Esophagus muscularis mucosa (tissue), 4 donors: ENCODE data around the gene PXDN. TPM values are rescaled to one million over a fixed set of nuclear protein-coding genes. Genes with fewer than 3 reads are reported as not detected.

Experiments used
- DNase-seq: peaks from one replicate; pipeline ENCODE4 v3.0.0-alpha.2; 2017; ENCODE audit errors: extremely low spot score
- H3K27ac ChIP-seq, 4 donors: fragments of 200-600 bp; sonication (generic); replicated peaks in 1 of 4; 1 replicate in 3 of 4; 2 replicates in 1 of 4; pipeline ENCODE4 v1.5.1; 2016 to 2019; ENCODE audit warnings: mild to moderate bottlenecking in 1 of 4
- H3K27me3 ChIP-seq, 4 donors: fragments of 200-600 bp; sonication (generic); one replicate each; pipeline versions ENCODE4 v1.5.1 to v1.6.0; 2016 to 2019
- H3K36me3 ChIP-seq, 4 donors: fragments of 200-600 bp; sonication (generic); one replicate each; pipeline ENCODE4 v1.5.1; 2016 to 2019
- H3K4me1 ChIP-seq, 4 donors: fragments of 200-600 bp; sonication (generic); one replicate each; pipeline ENCODE4 v1.5.1; 2016 to 2019
- H3K4me3 ChIP-seq, 4 donors: fragments of 200-600 bp; sonication (generic); 1 replicate in 2 of 4; 2 replicates in 2 of 4; pipeline ENCODE4 v1.5.1; 2016 to 2019; ENCODE audit warnings: mild to moderate bottlenecking in 4 of 4, moderate library complexity in 1 of 4
- H3K9me3 ChIP-seq, 4 donors: fragments of 200-600 bp; sonication (generic); 1 replicate in 3 of 4; 2 replicates in 1 of 4; pipeline ENCODE4 v1.5.1; 2016 to 2019
- EP300 ChIP-seq: sonication (generic); formaldehyde crosslinking; IDR thresholded peaks from one replicate; pipeline ENCODE4 v1.6.1; 2017; ENCODE audit warnings: antibody characterized with exemption
- POLR2A ChIP-seq: fragments of 450-650 bp; IDR thresholded peaks from one replicate; pipeline ENCODE4 v1.6.1; 2017; ENCODE audit warnings: antibody characterized with exemption, moderate library complexity, mild to moderate bottlenecking, low read depth
- POLR2AphosphoS5 ChIP-seq, 2 donors: sonication (generic); formaldehyde crosslinking; IDR thresholded peaks; one replicate each; pipeline ENCODE4 v1.6.1; 2017; ENCODE audit warnings: antibody characterized with exemption in 2 of 2
- WGBS: methylation state at CpG from one replicate; pipeline ENCODE4 v1.1.5; 2018; 5-methylcytosine and 5-hydroxymethylcytosine counted together
- intact Hi-C: fragments of 100-400 bp; cut with DNase I; formaldehyde crosslinking; loops from one replicate; pipeline ENCODE4 v1.15.1; 2023
- total RNA-seq, 4 donors: library from RNA; depleted of rRNA; stranded (reverse); fragments of >200 nt; gene quantifications; one replicate each; pipeline versions ENCODE4 v1.1.0 to v1.2.1, GENCODE V29; 2016
- TF ChIP-seq, protein P1 (sequence below), 3 experiments: fragments of 200-600 bp in 2 of 3; fragments of 450-650 bp in 1 of 3; sonication (generic) in 2 of 3; IDR thresholded peaks; one replicate each; pipeline ENCODE4 v1.5.1; 2017 to 2019; ENCODE audit warnings: antibody characterized with exemption in 3 of 3, mild to moderate bottlenecking in 2 of 3, moderate library complexity in 1 of 3

PXDN gene, protein sequence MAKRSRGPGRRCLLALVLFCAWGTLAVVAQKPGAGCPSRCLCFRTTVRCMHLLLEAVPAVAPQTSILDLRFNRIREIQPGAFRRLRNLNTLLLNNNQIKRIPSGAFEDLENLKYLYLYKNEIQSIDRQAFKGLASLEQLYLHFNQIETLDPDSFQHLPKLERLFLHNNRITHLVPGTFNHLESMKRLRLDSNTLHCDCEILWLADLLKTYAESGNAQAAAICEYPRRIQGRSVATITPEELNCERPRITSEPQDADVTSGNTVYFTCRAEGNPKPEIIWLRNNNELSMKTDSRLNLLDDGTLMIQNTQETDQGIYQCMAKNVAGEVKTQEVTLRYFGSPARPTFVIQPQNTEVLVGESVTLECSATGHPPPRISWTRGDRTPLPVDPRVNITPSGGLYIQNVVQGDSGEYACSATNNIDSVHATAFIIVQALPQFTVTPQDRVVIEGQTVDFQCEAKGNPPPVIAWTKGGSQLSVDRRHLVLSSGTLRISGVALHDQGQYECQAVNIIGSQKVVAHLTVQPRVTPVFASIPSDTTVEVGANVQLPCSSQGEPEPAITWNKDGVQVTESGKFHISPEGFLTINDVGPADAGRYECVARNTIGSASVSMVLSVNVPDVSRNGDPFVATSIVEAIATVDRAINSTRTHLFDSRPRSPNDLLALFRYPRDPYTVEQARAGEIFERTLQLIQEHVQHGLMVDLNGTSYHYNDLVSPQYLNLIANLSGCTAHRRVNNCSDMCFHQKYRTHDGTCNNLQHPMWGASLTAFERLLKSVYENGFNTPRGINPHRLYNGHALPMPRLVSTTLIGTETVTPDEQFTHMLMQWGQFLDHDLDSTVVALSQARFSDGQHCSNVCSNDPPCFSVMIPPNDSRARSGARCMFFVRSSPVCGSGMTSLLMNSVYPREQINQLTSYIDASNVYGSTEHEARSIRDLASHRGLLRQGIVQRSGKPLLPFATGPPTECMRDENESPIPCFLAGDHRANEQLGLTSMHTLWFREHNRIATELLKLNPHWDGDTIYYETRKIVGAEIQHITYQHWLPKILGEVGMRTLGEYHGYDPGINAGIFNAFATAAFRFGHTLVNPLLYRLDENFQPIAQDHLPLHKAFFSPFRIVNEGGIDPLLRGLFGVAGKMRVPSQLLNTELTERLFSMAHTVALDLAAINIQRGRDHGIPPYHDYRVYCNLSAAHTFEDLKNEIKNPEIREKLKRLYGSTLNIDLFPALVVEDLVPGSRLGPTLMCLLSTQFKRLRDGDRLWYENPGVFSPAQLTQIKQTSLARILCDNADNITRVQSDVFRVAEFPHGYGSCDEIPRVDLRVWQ (N-terminal part only)
- total RNA-seq = 10 to 100 TPM; 19.9 to 81.6 (median 50.1) TPM

DNA sequence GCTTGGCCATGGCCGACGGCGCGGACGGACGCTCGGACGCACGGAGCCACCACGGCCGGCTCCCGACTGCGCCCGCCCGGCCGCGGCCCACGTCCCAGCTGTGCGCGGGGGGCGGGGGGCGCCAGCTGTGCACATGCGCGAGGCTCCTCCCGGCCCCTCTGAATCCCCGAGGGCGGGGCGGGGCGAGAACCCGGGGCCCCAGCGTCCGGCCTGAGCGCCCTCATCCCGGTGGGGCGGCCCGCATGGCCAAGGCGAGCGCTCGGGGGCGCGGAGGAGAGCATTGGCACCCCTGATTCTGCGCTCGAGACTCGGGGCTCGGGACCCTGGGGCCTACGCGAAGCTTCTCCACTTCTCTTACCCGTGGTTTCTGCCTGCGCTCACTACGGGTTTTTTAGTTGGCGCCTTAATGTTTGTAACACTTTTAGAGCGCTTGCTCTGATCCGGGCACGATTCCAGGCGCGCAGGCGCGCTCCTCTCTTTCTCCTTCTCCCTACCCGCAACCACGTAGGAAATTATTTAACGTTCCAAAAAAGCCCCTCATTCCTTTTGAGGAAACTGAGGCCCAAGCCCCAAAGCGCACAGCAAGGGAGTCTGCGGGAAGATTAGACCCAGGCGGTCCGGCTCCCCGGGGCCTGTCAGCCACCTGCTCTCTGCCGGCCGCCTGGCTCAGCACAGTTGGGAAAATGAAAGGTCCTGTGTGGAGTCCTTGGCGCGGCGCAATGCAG, at the start of gene PXDN:
PXDN (minus strand) TSS at position 70 of the 725 bp plus-strand sequence; CDS start at position 10, 60 bp downstream.
- 2% methylated on average over 27 of the region's 71 CpGs for WGBS
- TF ChIP-seq POLR2AphosphoS5 (IDR thresholded peaks at IDR 0.05) (peak; percentile 22 to 68), POLR2A (no peak)
- TF ChIP-seq, protein P1, sequence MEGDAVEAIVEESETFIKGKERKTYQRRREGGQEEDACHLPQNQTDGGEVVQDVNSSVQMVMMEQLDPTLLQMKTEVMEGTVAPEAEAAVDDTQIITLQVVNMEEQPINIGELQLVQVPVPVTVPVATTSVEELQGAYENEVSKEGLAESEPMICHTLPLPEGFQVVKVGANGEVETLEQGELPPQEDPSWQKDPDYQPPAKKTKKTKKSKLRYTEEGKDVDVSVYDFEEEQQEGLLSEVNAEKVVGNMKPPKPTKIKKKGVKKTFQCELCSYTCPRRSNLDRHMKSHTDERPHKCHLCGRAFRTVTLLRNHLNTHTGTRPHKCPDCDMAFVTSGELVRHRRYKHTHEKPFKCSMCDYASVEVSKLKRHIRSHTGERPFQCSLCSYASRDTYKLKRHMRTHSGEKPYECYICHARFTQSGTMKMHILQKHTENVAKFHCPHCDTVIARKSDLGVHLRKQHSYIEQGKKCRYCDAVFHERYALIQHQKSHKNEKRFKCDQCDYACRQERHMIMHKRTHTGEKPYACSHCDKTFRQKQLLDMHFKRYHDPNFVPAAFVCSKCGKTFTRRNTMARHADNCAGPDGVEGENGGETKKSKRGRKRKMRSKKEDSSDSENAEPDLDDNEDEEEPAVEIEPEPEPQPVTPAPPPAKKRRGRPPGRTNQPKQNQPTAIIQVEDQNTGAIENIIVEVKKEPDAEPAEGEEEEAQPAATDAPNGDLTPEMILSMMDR (IDR thresholded peaks at IDR 0.05) = peak in 1 of 3 experiments; percentile 28
- Histone ChIP-seq H3K9me3 (no peaks in the 10 kb centered on the region), H3K4me1 (peaks cover 26 to 52% (median 48%) of the 10 kb centered on the region in 4 donors), H3K27ac (peak within 1 kb of the TSS; percentile 93 to 100 (median 97)), H3K4me3 (peak within 1 kb of the TSS; percentile 67 to 93 (median 72)), H3K36me3 (no peaks in the 10 kb centered on the region), H3K27me3 (peaks cover 0 to 12% (median 0%) of the 10 kb centered on the region in 4 donors)
- intact Hi-C loops = loop anchor here (2.0 kb wide), 1 partner anchor 152 kb away; no protein-coding TSS in a partner anchor
- DNase-seq = no peak

DNA sequence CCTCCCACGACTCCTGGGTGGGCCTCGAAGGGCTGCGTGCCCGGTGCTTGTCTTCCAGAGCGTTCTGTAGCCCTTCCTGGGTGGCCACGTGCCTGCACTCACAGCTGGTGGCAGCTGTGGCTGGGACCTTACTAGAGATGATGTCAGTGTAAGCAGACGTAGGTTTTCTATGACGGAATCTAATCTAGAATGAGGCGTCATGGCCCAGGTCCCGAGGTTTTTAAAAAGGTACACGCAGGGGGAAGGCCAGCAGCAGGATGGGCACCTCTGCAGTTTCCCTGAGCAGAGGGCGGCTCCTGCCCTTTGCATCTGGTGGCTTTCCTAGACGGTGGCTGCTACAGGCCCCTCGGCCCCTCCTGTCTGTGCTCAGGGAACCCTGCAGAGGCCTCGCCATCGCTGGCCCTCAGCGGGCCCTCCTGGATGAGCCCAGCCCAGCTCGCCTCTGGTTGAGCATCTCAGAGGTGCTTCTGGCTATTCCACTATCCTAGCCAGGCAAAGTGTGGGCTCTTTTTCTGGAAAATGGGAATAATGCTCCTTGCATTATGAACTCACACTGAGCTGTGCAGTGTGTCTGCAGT, 49.6 kb upstream of the PXDN start:
- H3K9me3 ChIP-seq = no peaks in the 10 kb centered on the region
- H3K27ac ChIP-seq = no peak overlapping the region
- TF ChIP-seq, protein P1 (IDR thresholded peaks at IDR 0.05) = no peak
- no peak for TF ChIP-seq POLR2A
- TF ChIP-seq POLR2AphosphoS5 (IDR thresholded peaks at IDR 0.05) = no peak
- TF ChIP-seq EP300 = no peak
- no peaks in the 10 kb centered on the region for H3K36me3 ChIP-seq
- H3K4me1 ChIP-seq = peaks cover 0 to 34% (median 20%) of the 10 kb centered on the region in 4 donors
- 79% methylated on average over 16 of the region's 18 CpGs for WGBS
- no peak overlapping the region for H3K4me3 ChIP-seq
- H3K27me3 ChIP-seq = no peaks in the 10 kb centered on the region
- intact Hi-C loops = no loop called here
- no peak for DNase-seq

DNA sequence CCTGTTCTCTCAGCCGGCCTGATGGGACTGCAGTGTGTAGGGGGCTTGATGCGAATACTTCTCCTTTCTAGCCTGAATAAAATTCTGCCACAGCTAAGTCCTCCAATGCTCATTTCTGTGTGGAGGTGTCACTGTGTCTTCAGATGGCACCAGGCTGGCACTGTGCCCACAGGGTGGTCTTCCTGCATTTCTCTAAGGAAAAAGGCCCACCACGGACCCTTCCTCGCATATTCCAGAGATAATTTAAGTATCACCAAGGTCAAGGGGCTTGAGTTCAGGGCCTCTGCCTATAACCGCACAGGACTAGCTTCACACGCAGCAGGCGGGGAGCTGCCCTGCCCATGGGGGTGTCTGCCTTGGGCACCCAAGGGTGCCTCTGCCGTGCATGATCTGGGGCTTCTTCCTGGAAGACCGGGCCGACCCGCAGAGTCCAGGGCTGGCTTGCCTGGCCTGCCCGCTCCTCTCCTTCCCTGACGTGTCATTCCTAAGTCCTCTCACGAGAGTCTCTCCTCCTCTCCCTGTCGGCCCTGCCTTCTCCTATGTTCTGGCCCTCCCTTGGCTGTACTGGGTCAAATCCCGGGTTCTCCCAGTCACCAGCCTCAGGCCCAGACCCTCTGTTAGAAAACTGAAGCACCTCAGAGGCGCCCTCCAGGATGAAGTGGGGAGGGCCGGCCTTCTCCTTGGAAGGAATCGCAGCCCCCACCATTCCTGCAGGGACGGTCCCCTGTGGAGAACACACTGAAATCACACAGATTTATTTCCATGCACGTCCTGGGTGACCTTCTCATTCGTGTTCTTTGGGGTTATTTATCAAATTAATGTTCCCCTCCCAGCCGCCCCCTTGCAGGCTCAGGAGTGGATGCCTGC, 48.9 kb upstream of the PXDN start:
- 80% methylated on average over 13 of the region's 23 CpGs for WGBS
- no peaks in the 10 kb centered on the region for H3K36me3 ChIP-seq
- H3K4me3 ChIP-seq = no peak overlapping the region
- H3K4me1 ChIP-seq = peaks cover 0 to 28% (median 20%) of the 10 kb centered on the region in 4 donors
- DNase-seq = no peak
- no peaks in the 10 kb centered on the region for H3K27me3 ChIP-seq
- intact Hi-C loops = no loop called here
- H3K27ac ChIP-seq = no peak overlapping the region
- TF ChIP-seq POLR2A (no peak), EP300 (no peak), POLR2AphosphoS5 (IDR thresholded peaks at IDR 0.05) (no peak)
- TF ChIP-seq, protein P1 (IDR thresholded peaks at IDR 0.05) = no peak
- no peaks in the 10 kb centered on the region for H3K9me3 ChIP-seq
